ENCODE measurements around the gene NKRF.
"Not testable (repeated sequence)": the region's sequence is repeated elsewhere in the genome, so short reads cannot be mapped to it uniquely, and the experiment has no call there.

GRCh38 chrX:119637421-119637820, 31.2 kb upstream of the NKRF start:
- not testable (repeated sequence) for TF ChIP-seq EZH2 (IDR thresholded peaks at IDR 0.05); POLR2AphosphoS5 (IDR thresholded peaks at IDR 0.05; ENCODE audit: borderline replicate concordance, low read depth, low read length); FOXP2 (optimal IDR thresholded peaks at IDR 0.05; ENCODE audit: control extremely low read depth, extremely low read length, insufficient read depth)
